PC-9 (cell line): ENCODE results near the gene C8G.

Experiments
- CTCF ChIP-seq: fragments of 200-600 bp; sonication (generic); conservative IDR thresholded peaks from 2 replicates; pipeline ENCODE4 v1.6.1; 2017; ENCODE audit warnings: mixed run types, antibody characterized with exemption, mild to moderate bottlenecking, moderate library complexity
- EZH2 ChIP-seq: fragments of 200-600 bp; sonication (generic); IDR thresholded peaks from 2 replicates; pipeline ENCODE4 v1.8.0; 2017; ENCODE audit warnings: antibody characterized with exemption, low read depth

DNA sequence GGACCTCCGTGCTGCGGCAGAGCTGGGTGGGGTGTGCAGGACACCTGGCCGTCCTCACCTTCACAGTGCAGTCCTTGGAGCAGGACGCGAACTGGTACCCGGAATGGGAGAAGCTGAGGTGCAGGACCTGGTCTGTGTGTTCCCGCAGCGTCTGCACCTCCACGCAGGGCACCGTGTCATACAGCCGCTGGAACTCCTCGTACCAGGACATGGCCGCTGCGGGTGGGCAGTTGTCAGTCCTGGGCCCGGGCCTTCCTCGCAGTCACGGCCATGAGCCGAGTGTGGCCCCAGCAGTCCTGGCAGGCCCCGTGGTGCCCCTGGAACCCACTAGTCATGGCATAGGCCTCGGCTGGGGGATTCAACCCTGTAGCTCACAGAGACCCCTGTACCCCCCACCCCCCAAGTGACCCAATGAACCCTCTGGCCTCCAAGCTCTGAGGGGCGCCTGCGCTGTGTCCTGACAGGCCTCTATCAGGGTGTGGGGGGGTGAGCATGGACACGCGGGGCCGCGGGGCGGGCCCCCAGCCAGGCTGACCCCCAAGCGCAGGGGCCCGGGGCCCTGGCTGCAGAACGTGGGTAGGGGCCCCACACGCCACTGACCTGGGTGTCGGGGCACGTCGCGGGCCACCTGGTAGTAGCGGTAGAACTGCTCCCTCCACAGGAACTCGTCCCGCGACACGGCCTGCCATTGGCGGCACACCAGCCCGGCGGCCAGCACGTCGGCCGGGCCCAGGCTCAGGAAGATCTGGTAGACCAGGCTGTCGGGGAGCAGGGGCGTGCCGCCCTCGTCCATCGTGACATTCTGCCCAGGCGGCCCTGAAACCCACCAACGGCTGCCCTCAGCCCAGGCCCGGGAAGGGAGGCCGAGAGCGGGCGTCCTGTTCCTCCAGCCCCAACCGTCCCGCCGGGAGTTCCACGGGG lies 1.5 kb upstream of the C8G start:
- no peak for TF ChIP-seq CTCF
- TF ChIP-seq EZH2: no peak
